Natural killer cell (primary cell): Measurements from ENCODE around the gene SLC9A1. TPM values are rescaled to one million over a fixed set of nuclear protein-coding genes. Genes with fewer than 3 reads are reported as not detected.

ENCODE experiments used
- ATAC-seq, 3 donors: fragments of 150-1000 bp in 2 of 3; fragments of 200-7000 bp in 1 of 3; cut with Tn5 transposase; 1 replicate in 1 of 3; 2 replicates in 2 of 3; pipeline ENCODE4 v1.10.0; 2021; ENCODE audit warnings: mild to moderate bottlenecking in 2 of 3, moderate library complexity in 2 of 3
- DNase-seq, 2 donors: peaks; one replicate each; pipeline versions ENCODE4 v3.0.0 to v3.0.0-alpha.2; 2013 to 2021; ENCODE audit warnings: mixed read lengths in 1 of 2
- H3K27ac ChIP-seq: one replicate; pipeline ENCODE4 v1.5.1; 2013; ENCODE audit warnings: mild to moderate bottlenecking, low read length
- H3K27me3 ChIP-seq: one replicate; pipeline ENCODE4 v1.6.1; 2013; ENCODE audit warnings: low read length; ENCODE audit not compliant: control insufficient read depth, insufficient read depth
- H3K36me3 ChIP-seq: one replicate; pipeline ENCODE4 v1.6.1; 2013; ENCODE audit warnings: low read length; ENCODE audit not compliant: control insufficient read depth, insufficient read depth
- H3K4me1 ChIP-seq: one replicate; pipeline ENCODE4 v1.6.1; 2013; ENCODE audit warnings: low read length; ENCODE audit not compliant: control insufficient read depth, insufficient read depth
- H3K4me3 ChIP-seq: one replicate; pipeline ENCODE4 v1.5.1; 2013; ENCODE audit warnings: low read length
- H3K9me3 ChIP-seq: one replicate; pipeline ENCODE4 v1.6.1; 2013; ENCODE audit warnings: low read length; ENCODE audit not compliant: control insufficient read depth, insufficient read depth
- H3K27ac Mint-ChIP-seq, 2 donors: one replicate each; pipeline ENCODE4 v1.8.0; 2022; ENCODE audit warnings: mild to moderate bottlenecking in 2 of 2, mixed read lengths in 2 of 2, moderate library complexity in 1 of 2
- H3K27me3 Mint-ChIP-seq, 2 donors: one replicate each; pipeline ENCODE4 v1.8.0; 2022; ENCODE audit warnings: low read depth in 2 of 2, mixed read lengths in 2 of 2
- H3K36me3 Mint-ChIP-seq: one replicate; pipeline ENCODE4 v1.8.0; 2022; ENCODE audit warnings: mixed read lengths
- H3K4me1 Mint-ChIP-seq, 2 donors: one replicate each; pipeline ENCODE4 v1.8.0; 2022; ENCODE audit warnings: mixed read lengths in 2 of 2
- H3K4me3 Mint-ChIP-seq: one replicate; pipeline ENCODE4 v1.8.0; 2022; ENCODE audit warnings: mild to moderate bottlenecking, moderate library complexity, mixed read lengths
- H3K9me3 Mint-ChIP-seq, 2 donors: one replicate each; pipeline ENCODE4 v1.8.0; 2022; ENCODE audit warnings: mixed read lengths in 2 of 2
- whole genome bisulfite sequencing: methylation state at CpG from one replicate; pipeline ENCODE4 v1.1.7; 2013; ENCODE audit warnings: missing lambda C conversion rate; ENCODE audit not compliant: insufficient coverage; 5-methylcytosine and 5-hydroxymethylcytosine counted together
- intact Hi-C: fragments of 100-400 bp; cut with micrococcal nuclease; formaldehyde crosslinking; loops from one replicate; pipeline ENCODE4 v1.14.2; 2022
- total RNA-seq, 4 donors: library from RNA; stranded (reverse); fragments of 120-200 nt in 1 of 4; gene quantifications; one replicate each; pipeline versions ENCODE4 v1.2.3 to v1.2.4, GENCODE V29; 2013 to 2022
- TF ChIP-seq, protein P1 (sequence below): fragments of 200-600 bp; IDR thresholded peaks from one replicate; pipeline ENCODE4 v1.8.0; 2022; ENCODE audit warnings: antibody characterized with exemption

Gene SLC9A1
- total RNA-seq, 3 donors from 2014 or later (not counting 1 experiment from before 2014, with no cell fraction given), result 26.5 to 37.4 (median 29.4) TPM

DNA sequence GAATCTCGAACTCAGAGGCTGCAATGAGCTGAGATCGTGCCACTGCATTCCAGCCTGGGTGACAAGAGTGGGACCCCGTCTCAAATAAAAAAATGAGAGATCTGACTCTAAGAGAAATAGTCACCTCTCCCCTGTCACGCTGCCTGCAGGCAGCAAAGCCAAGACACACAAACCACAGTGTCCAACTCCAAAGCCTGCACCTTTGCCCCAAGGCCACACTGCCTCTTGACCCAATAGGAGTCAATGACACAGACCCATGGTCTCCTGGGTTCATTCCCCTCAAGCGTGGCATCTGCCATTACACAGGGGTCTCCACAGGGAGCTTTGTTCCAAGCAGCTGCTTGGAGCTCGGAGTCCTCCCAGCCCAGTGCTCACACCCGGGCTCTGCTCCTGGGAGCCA lies 46.3 kb downstream of the SLC9A1 start:
- intact Hi-C loops, result no loop called here

DNA sequence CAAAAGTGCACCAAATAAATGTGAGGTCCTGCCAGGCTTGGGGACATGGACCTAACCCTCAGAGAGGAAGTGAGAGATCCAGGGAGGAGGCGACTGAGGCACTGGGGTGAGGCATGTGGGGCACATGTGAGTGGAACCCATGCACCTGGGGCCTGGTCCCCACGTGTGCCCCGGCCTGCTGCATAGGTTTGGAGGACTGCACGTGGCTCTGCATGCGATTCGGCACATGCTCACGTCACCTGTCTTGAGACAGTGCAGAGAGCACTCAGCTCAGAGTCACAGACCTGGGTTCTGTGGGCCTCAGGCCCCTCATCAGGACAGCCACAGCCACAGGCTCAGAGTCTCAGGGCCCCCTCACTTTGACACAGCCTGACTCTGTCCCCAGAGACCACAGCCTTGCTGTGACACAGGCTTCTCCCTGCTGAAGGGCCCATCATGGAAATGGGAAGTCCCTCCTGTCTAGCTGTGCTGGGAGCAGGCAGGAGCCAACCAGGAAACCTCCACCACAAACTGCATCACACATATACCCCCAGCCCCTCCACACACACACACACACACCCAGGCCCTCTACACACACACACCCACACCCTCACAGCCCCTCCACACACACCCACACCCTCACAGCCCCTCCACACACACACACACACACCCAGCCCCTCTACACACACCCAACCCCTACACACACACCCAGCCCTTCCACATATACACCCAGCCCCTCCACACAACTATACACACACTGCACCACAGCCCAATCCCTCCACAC lies 48.2 kb downstream of the SLC9A1 start:
- no peak overlapping the region for H3K4me3 Mint-ChIP-seq
- TF ChIP-seq, protein P1, sequence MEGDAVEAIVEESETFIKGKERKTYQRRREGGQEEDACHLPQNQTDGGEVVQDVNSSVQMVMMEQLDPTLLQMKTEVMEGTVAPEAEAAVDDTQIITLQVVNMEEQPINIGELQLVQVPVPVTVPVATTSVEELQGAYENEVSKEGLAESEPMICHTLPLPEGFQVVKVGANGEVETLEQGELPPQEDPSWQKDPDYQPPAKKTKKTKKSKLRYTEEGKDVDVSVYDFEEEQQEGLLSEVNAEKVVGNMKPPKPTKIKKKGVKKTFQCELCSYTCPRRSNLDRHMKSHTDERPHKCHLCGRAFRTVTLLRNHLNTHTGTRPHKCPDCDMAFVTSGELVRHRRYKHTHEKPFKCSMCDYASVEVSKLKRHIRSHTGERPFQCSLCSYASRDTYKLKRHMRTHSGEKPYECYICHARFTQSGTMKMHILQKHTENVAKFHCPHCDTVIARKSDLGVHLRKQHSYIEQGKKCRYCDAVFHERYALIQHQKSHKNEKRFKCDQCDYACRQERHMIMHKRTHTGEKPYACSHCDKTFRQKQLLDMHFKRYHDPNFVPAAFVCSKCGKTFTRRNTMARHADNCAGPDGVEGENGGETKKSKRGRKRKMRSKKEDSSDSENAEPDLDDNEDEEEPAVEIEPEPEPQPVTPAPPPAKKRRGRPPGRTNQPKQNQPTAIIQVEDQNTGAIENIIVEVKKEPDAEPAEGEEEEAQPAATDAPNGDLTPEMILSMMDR, result no peak
- no peaks in the 10 kb centered on the region for H3K9me3 Mint-ChIP-seq
- Histone ChIP-seq H3K4me3 (no peak overlapping the region), H3K9me3 (no peaks in the 10 kb centered on the region), H3K36me3 (peaks cover 13% of the 10 kb centered on the region), H3K27ac (peak overlapping the region; percentile 53), H3K27me3 (no peaks in the 10 kb centered on the region), H3K4me1 (peaks cover 27% of the 10 kb centered on the region)
- 66% methylated on average over 7 of the region's 7 CpGs for WGBS
- DNase-seq, result no peak
- no peaks in the 10 kb centered on the region for H3K27me3 Mint-ChIP-seq
- intact Hi-C loops, result no loop called here
- ATAC-seq, result no peak
- no peaks in the 10 kb centered on the region for H3K36me3 Mint-ChIP-seq
- H3K27ac Mint-ChIP-seq, result peak overlapping the region; percentile 64 to 68
- H3K4me1 Mint-ChIP-seq, result peaks cover 9 to 28% of the 10 kb centered on the region in 2 donors

More for the DNA sequence above, 46.3 kb downstream of the SLC9A1 start:
- Mint-ChIP-seq H3K4me3 (no peak overlapping the region), H3K9me3 (no peaks in the 10 kb centered on the region), H3K4me1 (peaks cover 22 to 24% of the 10 kb centered on the region in 2 donors), H3K27ac (peak overlapping the region; percentile 16 to 79), H3K36me3 (no peaks in the 10 kb centered on the region), H3K27me3 (no peaks in the 10 kb centered on the region)
- WGBS, result 99% methylated on average over 7 of the region's 7 CpGs
- Histone ChIP-seq H3K9me3 (no peaks in the 10 kb centered on the region), H3K4me1 (peaks cover 31% of the 10 kb centered on the region), H3K27ac (no peak overlapping the region), H3K4me3 (no peak overlapping the region), H3K27me3 (no peaks in the 10 kb centered on the region), H3K36me3 (peaks cover 11% of the 10 kb centered on the region)
- ATAC-seq (no peak), DNase-seq (no peak)
- TF ChIP-seq, protein P1, result no peak

DNA sequence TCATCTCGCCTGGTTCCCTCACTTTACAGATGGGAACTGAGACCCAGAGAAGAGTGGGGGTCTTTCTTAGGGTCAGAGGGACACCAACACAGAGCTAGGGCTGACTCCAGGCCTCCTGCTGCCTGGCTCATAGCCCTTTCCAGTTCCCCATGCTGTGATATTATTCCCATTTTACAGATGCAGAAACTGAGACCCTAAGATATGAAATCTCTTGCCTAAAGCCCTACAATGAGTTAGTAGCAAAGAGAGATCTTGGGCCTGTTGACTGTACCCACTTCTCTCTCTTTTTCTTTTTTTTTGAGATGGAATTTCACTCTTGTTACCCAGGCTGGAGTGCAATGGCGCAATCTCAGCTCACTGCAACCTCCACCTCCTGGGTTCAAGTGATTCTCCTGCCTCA lies 49.9 kb downstream of the SLC9A1 start:
- 100% methylated on average over 1 of the region's 2 CpGs for WGBS
- TF ChIP-seq, protein P1, result no peak
- Mint-ChIP-seq H3K27ac (peak overlapping the region in 1 of 2 donors; percentile 39), H3K36me3 (no peaks in the 10 kb centered on the region), H3K4me3 (no peak overlapping the region), H3K4me1 (peaks cover 8 to 26% of the 10 kb centered on the region in 2 donors), H3K9me3 (no peaks in the 10 kb centered on the region), H3K27me3 (no peaks in the 10 kb centered on the region)
- H3K4me1 ChIP-seq, result peaks cover 25% of the 10 kb centered on the region
- intact Hi-C loops, result no loop called here
- ATAC-seq (no peak), DNase-seq (no peak)
- no peaks in the 10 kb centered on the region for H3K27me3 ChIP-seq
- no peak overlapping the region for H3K27ac ChIP-seq
- peaks cover 21% of the 10 kb centered on the region for H3K36me3 ChIP-seq
- H3K4me3 ChIP-seq, result no peak overlapping the region
- no peaks in the 10 kb centered on the region for H3K9me3 ChIP-seq
